Naive B cell (primary cell): Measurements from ENCODE around the gene FHIT. TPM values are rescaled to one million over a fixed set of nuclear protein-coding genes. Genes with fewer than 3 reads are reported as not detected.
A peak's percentile ranks its signal among the peaks of the same experiment; 100 is the strongest.

Experiments used
- ATAC-seq, 2 donors: fragments of 150-1000 bp; cut with Tn5 transposase; 2 replicates each; pipeline ENCODE4 v1.10.0; 2021; ENCODE audit warnings: low read depth in 2 of 2, mild to moderate bottlenecking in 2 of 2, moderate library complexity in 2 of 2
- DNase-seq: peaks from one replicate; pipeline ENCODE4 v3.0.0; 2022
- H3K27ac Mint-ChIP-seq, 6 donors: one replicate each; pipeline ENCODE4 v1.8.0; 2020 to 2022; ENCODE audit warnings: mild to moderate bottlenecking in 6 of 6, mixed read lengths in 6 of 6, moderate library complexity in 5 of 6, inconsistent platforms in 2 of 6
- H3K27me3 Mint-ChIP-seq, 3 donors: one replicate each; pipeline ENCODE4 v1.8.0; 2021 to 2022; ENCODE audit warnings: mixed read lengths in 3 of 3, mild to moderate bottlenecking in 1 of 3
- H3K36me3 Mint-ChIP-seq, 2 donors: one replicate each; pipeline ENCODE4 v1.8.0; 2020 to 2022; ENCODE audit warnings: mixed read lengths in 2 of 2, inconsistent platforms in 1 of 2, mild to moderate bottlenecking in 1 of 2
- H3K4me1 Mint-ChIP-seq, 3 donors: one replicate each; pipeline ENCODE4 v1.8.0; 2020 to 2022; ENCODE audit warnings: mixed read lengths in 3 of 3, inconsistent platforms in 1 of 3, mild to moderate bottlenecking in 1 of 3, moderate library complexity in 1 of 3
- H3K4me3 Mint-ChIP-seq, 8 donors: one replicate each; pipeline ENCODE4 v1.8.0; 2020 to 2022; ENCODE audit warnings: mild to moderate bottlenecking in 8 of 8, mixed read lengths in 8 of 8, moderate library complexity in 8 of 8, inconsistent platforms in 2 of 8
- H3K9me3 Mint-ChIP-seq, 7 donors: one replicate each; pipeline ENCODE4 v1.8.0; 2020 to 2022; ENCODE audit warnings: mixed read lengths in 7 of 7, mild to moderate bottlenecking in 5 of 7, inconsistent platforms in 2 of 7, moderate library complexity in 1 of 7
- polyA plus RNA-seq, 6 donors: library from polyadenylated mRNA; unstranded; fragments of 300-500 nt; fragmentation: Illumina TruSeq; gene quantifications; one replicate each; pipeline ENCODE4 v1.2.3, GENCODE V29; 2021; ENCODE audit warnings: low read depth in 6 of 6

FHIT gene
- polyA plus RNA-seq, 6 donors from 2014 or later = 3.2 to 12.6 (median 7.1) TPM

GRCh38 chr3:60434323-60434722 lies 816.9 kb downstream of the FHIT start:
- Mint-ChIP-seq H3K27ac (peak overlapping the region in 1 of 6 donors; percentile 52), H3K4me3 (no peak overlapping the region), H3K27me3 (no peaks in the 10 kb centered on the region), H3K9me3 (no peaks in the 10 kb centered on the region), H3K4me1 (no peaks in the 10 kb centered on the region), H3K36me3 (no peaks in the 10 kb centered on the region)
- no peak for DNase-seq
- ATAC-seq = no peak

GRCh38 chr3:60431599-60431958 lies 819.7 kb downstream of the FHIT start:
- no peak overlapping the region for H3K4me3 Mint-ChIP-seq
- DNase-seq = no peak
- no peaks in the 10 kb centered on the region for H3K4me1 Mint-ChIP-seq
- no peaks in the 10 kb centered on the region for H3K27me3 Mint-ChIP-seq
- H3K36me3 Mint-ChIP-seq = no peaks in the 10 kb centered on the region
- H3K9me3 Mint-ChIP-seq = no peaks in the 10 kb centered on the region
- no peak overlapping the region for H3K27ac Mint-ChIP-seq
- ATAC-seq = no peak

- DNase-seq (no peak), ATAC-seq (no peak)
- no peak overlapping the region for H3K4me3 Mint-ChIP-seq
- H3K4me1 Mint-ChIP-seq = no peaks in the 10 kb centered on the region
- H3K27me3 Mint-ChIP-seq = no peaks in the 10 kb centered on the region
- H3K27ac Mint-ChIP-seq = no peak overlapping the region
- no peaks in the 10 kb centered on the region for H3K9me3 Mint-ChIP-seq
- no peaks in the 10 kb centered on the region for H3K36me3 Mint-ChIP-seq
Observed at GRCh38 chr3:60430205-60430604, 821.0 kb downstream of the FHIT start.

- no peak overlapping the region for H3K27ac Mint-ChIP-seq
- H3K4me3 Mint-ChIP-seq = no peak overlapping the region
- no peaks in the 10 kb centered on the region for H3K36me3 Mint-ChIP-seq
- no peaks in the 10 kb centered on the region for H3K27me3 Mint-ChIP-seq
- no peak for ATAC-seq
- DNase-seq = no peak
- H3K9me3 Mint-ChIP-seq = no peaks in the 10 kb centered on the region
- H3K4me1 Mint-ChIP-seq = no peaks in the 10 kb centered on the region
Observed at GRCh38 chr3:60427109-60427508, 824.1 kb downstream of the FHIT start.

- Mint-ChIP-seq H3K4me1 (no peaks in the 10 kb centered on the region), H3K36me3 (no peaks in the 10 kb centered on the region), H3K4me3 (peak overlapping the region in 1 of 8 donors; percentile 22), H3K9me3 (no peaks in the 10 kb centered on the region), H3K27ac (no peak overlapping the region), H3K27me3 (no peaks in the 10 kb centered on the region)
- DNase-seq (no peak), ATAC-seq (no peak)
Observed at GRCh38 chr3:60424942-60425341, 826.3 kb downstream of the FHIT start.

GRCh38 chr3:60424034-60424433 lies 827.2 kb downstream of the FHIT start:
- ATAC-seq (no peak), DNase-seq (no peak)
- Mint-ChIP-seq H3K36me3 (no peaks in the 10 kb centered on the region), H3K4me3 (no peak overlapping the region), H3K4me1 (no peaks in the 10 kb centered on the region), H3K27me3 (no peaks in the 10 kb centered on the region), H3K9me3 (no peaks in the 10 kb centered on the region), H3K27ac (no peak overlapping the region)

- Mint-ChIP-seq H3K4me3 (no peak overlapping the region), H3K27ac (no peak overlapping the region), H3K36me3 (no peaks in the 10 kb centered on the region), H3K4me1 (no peaks in the 10 kb centered on the region), H3K27me3 (no peaks in the 10 kb centered on the region), H3K9me3 (no peaks in the 10 kb centered on the region)
- ATAC-seq (no peak), DNase-seq (no peak)
Observed at GRCh38 chr3:60423556-60423955, 827.7 kb downstream of the FHIT start.

GRCh38 chr3:60421749-60422446 lies 829.4 kb downstream of the FHIT start:
- no peak for DNase-seq
- Mint-ChIP-seq H3K36me3 (no peaks in the 10 kb centered on the region), H3K4me1 (no peaks in the 10 kb centered on the region), H3K9me3 (no peaks in the 10 kb centered on the region), H3K4me3 (no peak overlapping the region), H3K27me3 (no peaks in the 10 kb centered on the region), H3K27ac (no peak overlapping the region)
- ATAC-seq = no peak

- DNase-seq = no peak
- Mint-ChIP-seq H3K36me3 (no peaks in the 10 kb centered on the region), H3K27me3 (no peaks in the 10 kb centered on the region), H3K9me3 (peaks cover 0 to 4% (median 0%) of the 10 kb centered on the region in 7 donors), H3K4me3 (no peak overlapping the region), H3K27ac (no peak overlapping the region), H3K4me1 (no peaks in the 10 kb centered on the region)
- ATAC-seq = no peak
Observed at GRCh38 chr3:60417576-60417975, 833.7 kb downstream of the FHIT start.

GRCh38 chr3:60414011-60414410 lies 837.2 kb downstream of the FHIT start:
- Mint-ChIP-seq H3K36me3 (peaks cover 0 to 5% of the 10 kb centered on the region in 2 donors), H3K4me3 (no peak overlapping the region), H3K27me3 (no peaks in the 10 kb centered on the region), H3K4me1 (no peaks in the 10 kb centered on the region), H3K27ac (peak overlapping the region in 1 of 6 donors; percentile 57), H3K9me3 (peaks cover 0 to 7% (median 2%) of the 10 kb centered on the region in 7 donors)
- DNase-seq (no peak), ATAC-seq (no peak)

GRCh38 chr3:60413551-60413950 lies 837.7 kb downstream of the FHIT start:
- DNase-seq (no peak), ATAC-seq (no peak)
- Mint-ChIP-seq H3K36me3 (peaks cover 0 to 5% of the 10 kb centered on the region in 2 donors), H3K27ac (no peak overlapping the region), H3K27me3 (no peaks in the 10 kb centered on the region), H3K4me1 (no peaks in the 10 kb centered on the region), H3K9me3 (peaks cover 0 to 7% (median 2%) of the 10 kb centered on the region in 7 donors), H3K4me3 (no peak overlapping the region)

- Mint-ChIP-seq H3K27ac (no peak overlapping the region), H3K4me3 (no peak overlapping the region), H3K9me3 (peaks cover 0 to 2% (median 0%) of the 10 kb centered on the region in 7 donors), H3K4me1 (no peaks in the 10 kb centered on the region), H3K27me3 (no peaks in the 10 kb centered on the region), H3K36me3 (no peaks in the 10 kb centered on the region)
- DNase-seq (no peak), ATAC-seq (no peak)
Observed at GRCh38 chr3:60403866-60404265, 847.4 kb downstream of the FHIT start.

GRCh38 chr3:60402931-60403330 lies 848.3 kb downstream of the FHIT start:
- Mint-ChIP-seq H3K36me3 (peaks cover 0 to 3% of the 10 kb centered on the region in 2 donors), H3K4me1 (no peaks in the 10 kb centered on the region), H3K9me3 (peaks cover 0 to 4% (median under 1%) of the 10 kb centered on the region in 7 donors), H3K4me3 (no peak overlapping the region), H3K27ac (no peak overlapping the region), H3K27me3 (no peaks in the 10 kb centered on the region)
- DNase-seq = no peak
- ATAC-seq = no peak

GRCh38 chr3:60399861-60400845 lies 851.1 kb downstream of the FHIT start:
- Mint-ChIP-seq H3K27me3 (no peaks in the 10 kb centered on the region), H3K4me3 (no peak overlapping the region), H3K36me3 (peaks cover 0 to 4% of the 10 kb centered on the region in 2 donors), H3K27ac (no peak overlapping the region), H3K9me3 (peaks cover 0 to 7% (median 4%) of the 10 kb centered on the region in 7 donors), H3K4me1 (no peaks in the 10 kb centered on the region)
- DNase-seq (no peak), ATAC-seq (no peak)
